C4-2B (cell line): Measurements from ENCODE around the gene BACH1.

Experiments used
- H3K27ac ChIP-seq: fragments of 450-650 bp; 2 replicates; pipeline ENCODE4 v1.5.1; 2017
- ZFX ChIP-seq: fragments of 450-650 bp; IDR thresholded peaks from 2 replicates; pipeline ENCODE4 v1.6.1; 2017
- TF ChIP-seq, protein P1 (sequence below): fragments of 450-650 bp; conservative IDR thresholded peaks from 2 replicates; pipeline ENCODE4 v1.5.1; 2017; ENCODE audit warnings: mild to moderate bottlenecking

Gene BACH1

DNA sequence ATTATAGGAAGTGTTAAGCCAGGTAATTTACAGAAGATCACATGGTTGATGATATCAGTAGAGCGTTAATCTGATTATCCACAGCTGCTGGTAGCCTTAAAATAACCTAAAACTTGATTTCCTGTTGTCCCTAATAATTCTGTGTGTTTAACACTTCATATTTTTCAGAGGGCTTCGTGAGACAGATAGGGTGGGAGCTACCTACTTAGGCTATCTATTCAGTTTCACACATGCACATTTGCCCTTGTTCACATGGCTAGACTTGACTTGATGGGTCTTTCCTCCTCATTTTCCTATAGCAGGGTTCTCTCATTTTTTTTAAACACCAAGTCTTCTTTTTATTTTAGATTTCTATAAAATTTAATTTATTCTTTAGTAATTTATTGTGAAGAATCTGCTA, 11.0 kb downstream of the BACH1 start:
- H3K27ac ChIP-seq: no peak overlapping the region
- TF ChIP-seq, protein P1, sequence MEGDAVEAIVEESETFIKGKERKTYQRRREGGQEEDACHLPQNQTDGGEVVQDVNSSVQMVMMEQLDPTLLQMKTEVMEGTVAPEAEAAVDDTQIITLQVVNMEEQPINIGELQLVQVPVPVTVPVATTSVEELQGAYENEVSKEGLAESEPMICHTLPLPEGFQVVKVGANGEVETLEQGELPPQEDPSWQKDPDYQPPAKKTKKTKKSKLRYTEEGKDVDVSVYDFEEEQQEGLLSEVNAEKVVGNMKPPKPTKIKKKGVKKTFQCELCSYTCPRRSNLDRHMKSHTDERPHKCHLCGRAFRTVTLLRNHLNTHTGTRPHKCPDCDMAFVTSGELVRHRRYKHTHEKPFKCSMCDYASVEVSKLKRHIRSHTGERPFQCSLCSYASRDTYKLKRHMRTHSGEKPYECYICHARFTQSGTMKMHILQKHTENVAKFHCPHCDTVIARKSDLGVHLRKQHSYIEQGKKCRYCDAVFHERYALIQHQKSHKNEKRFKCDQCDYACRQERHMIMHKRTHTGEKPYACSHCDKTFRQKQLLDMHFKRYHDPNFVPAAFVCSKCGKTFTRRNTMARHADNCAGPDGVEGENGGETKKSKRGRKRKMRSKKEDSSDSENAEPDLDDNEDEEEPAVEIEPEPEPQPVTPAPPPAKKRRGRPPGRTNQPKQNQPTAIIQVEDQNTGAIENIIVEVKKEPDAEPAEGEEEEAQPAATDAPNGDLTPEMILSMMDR: no peak
- no peak for TF ChIP-seq ZFX

DNA sequence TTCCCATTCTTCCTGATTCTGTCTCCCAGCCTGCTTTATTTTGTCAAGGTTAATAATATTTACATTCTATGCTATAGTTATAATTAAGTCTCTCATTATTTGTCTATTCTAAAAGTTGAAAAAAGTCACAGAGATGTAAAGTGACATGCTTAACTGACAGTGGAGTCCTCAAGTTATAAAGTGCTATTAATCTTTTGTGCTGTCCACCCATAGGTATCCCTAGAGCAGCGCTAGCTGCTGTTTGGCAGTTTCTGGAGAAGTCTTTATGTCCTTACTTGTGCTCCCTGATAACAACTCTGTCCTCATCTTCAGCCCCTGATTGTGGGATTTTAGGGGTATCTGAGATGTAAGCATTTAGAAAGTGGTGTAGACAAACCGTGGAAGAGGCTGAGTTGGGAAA, 13.1 kb downstream of the BACH1 start:
- TF ChIP-seq, protein P1: no peak
- no peak for TF ChIP-seq ZFX
- no peak overlapping the region for H3K27ac ChIP-seq

DNA sequence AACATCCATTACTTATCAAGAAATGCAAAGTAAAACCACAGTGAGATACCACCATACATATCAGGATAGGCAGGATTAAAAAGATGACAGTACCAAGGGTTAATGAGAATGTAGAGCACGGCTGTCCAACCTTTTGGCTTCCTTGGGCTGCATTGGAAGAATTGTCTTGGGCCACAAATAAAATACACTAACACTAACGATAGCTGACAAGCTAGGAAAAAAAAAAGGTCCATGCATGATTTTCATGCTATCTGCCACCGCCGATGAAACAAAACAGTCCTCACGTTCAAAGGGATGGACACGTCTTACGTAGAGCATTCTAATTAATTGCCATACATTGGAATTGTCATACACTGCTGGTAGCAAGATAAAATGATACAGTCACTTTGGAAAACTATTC, 14.3 kb downstream of the BACH1 start:
- H3K27ac ChIP-seq: no peak overlapping the region
- no peak for TF ChIP-seq ZFX
- TF ChIP-seq, protein P1: no peak

- no peak overlapping the region for H3K27ac ChIP-seq
- TF ChIP-seq, protein P1: no peak
- no peak for TF ChIP-seq ZFX
These were observed 15.1 kb downstream of the BACH1 start for GRCh38 chr21:29313662-29314408.

DNA sequence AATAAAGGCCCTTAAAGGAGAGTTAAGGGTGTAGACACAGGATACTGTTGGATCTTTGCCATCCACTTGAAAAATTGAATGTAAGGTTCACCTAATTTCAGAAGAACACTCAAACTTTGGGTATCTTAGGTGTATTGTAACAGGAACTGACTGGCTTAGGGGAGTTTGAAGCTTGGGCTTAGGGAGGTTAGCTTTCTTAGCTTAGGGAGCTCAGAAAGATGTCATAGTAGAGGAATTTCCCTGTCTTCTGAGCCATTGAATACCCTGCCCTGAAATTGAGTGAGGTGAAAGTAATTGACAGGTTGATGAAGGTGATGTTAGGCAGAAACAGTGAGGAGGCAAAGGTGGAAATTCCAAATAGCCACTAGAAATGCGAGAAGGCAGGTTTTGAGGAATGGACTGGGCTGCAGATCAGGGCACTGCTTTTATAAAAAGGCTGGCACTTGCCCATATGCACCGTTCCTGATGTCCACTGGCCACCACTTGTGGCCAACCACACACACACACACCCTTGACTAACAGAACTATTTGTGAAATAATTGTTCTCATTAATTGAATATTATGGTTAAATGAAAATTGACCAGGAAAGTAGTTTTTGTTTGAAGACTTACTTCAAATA, 16.5 kb downstream of the BACH1 start:
- TF ChIP-seq, protein P1: no peak
- no peak for TF ChIP-seq ZFX

DNA sequence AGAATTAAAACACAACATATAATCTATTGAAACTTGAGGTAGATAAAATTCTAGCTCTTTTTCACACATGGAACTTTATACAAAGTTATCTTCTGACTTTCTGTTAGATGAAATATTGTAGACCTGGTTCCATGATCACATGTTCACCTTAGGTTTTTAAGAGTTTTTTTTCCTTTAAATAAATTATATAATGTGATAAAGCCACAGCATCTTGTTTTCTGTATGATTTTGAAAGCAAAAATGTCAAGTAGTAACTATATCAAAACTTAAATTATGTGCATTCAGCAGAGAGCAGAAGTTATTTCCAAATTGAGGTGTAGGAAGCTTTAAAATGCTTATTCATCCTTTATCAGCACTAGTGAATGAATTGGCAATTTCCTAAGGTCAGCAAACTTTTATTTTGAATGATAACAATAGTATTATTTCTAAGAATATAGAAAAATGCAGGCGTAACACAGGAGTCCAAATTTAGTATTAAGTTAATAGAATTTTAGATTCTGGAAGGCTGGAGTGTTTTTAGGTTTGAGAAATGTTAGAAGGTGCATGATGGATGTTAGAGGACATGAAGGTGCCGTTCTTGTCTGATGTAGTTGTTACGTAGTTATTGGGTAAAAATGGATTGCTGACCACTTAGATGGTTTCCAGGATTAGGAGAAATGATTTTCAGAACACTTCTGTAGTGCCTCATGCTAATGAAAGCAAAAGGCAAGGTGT, 17.5 kb downstream of the BACH1 start:
- TF ChIP-seq, protein P1: no peak
- no peak for TF ChIP-seq ZFX
- H3K27ac ChIP-seq: no peak overlapping the region

More for the DNA sequence above, 16.5 kb downstream of the BACH1 start:
- H3K27ac ChIP-seq: no peak overlapping the region

DNA sequence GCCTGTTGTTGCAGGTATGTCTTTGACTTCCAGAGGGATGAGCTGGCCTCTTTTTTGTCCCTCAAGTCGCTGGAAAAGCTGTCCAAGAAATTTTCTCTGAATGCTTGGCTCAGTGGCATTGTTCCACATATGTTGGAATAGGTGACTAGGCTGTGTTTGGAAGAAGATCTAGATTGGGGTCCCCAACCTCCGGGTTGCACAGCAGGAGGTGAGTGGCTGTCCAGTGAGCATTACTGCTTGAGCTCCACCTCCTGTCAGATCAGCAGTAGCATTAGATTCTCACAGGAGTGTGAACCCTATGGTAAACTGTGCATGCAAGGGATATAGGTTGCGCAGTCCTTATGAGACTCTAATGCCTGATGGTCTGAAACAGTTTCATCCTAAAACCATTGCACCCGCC, 18.1 kb downstream of the BACH1 start:
- H3K27ac ChIP-seq: no peak overlapping the region
- no peak for TF ChIP-seq ZFX
- TF ChIP-seq, protein P1: no peak
